H1 (cell line): ENCODE results near the gene SLC16A8. TPM values are rescaled to one million over a fixed set of nuclear protein-coding genes. Genes with fewer than 3 reads are reported as not detected.

Experiments
- CTCF ChIA-PET: fragments of 300-600 bp; sonication (Branson Sonifier 250); formaldehyde crosslinking; loops from one replicate; lab custom pipeline; 2021; ENCODE audit not compliant: partially characterized antibody; lab: Charles Lee
- POLR2A ChIA-PET: fragments of 300-600 bp; sonication (Branson Sonifier 250); formaldehyde crosslinking; loops from one replicate; lab custom pipeline; 2021; ENCODE audit warnings: inconsistent platforms; ENCODE audit not compliant: partially characterized antibody; lab: Charles Lee
- DNase-seq, 2 experiments: peaks; one replicate each; pipeline versions ENCODE4 v3.0.0 to v3.0.0-alpha.2; 2010 to 2022; ENCODE audit warnings: low spot score in 2 of 2, low read depth in 1 of 2, mixed read lengths in 1 of 2
- FAIRE-seq: peaks from 2 replicates; lab custom pipeline; 2011; peaks lifted over from hg19 to GRCh38; lab: Jason Lieb, UNC
- H2AFZ ChIP-seq: 2 replicates; pipeline ENCODE4 v1.8.1; 2012; ENCODE audit warnings: low read length, inconsistent platforms
- H2AK5ac ChIP-seq: 2 replicates; pipeline ENCODE4 v1.6.1; 2013; ENCODE audit warnings: low read depth, low read length
- H2BK120ac ChIP-seq: replicated peaks from 2 replicates; pipeline ENCODE3; 2013; ENCODE audit warnings: low read depth, low read length, inconsistent platforms
- H2BK12ac ChIP-seq: 2 replicates; pipeline ENCODE4 v1.6.1; 2013; ENCODE audit warnings: low read depth, low read length
- H2BK15ac ChIP-seq: 2 replicates; pipeline ENCODE4 v1.6.1; 2013; ENCODE audit warnings: low read length
- H2BK20ac ChIP-seq: 2 replicates; pipeline ENCODE4 v1.6.1; 2013; ENCODE audit warnings: low read length
- H2BK5ac ChIP-seq: 2 replicates; pipeline ENCODE4 v1.6.1; 2013; ENCODE audit warnings: low read depth, low read length
- H3K14ac ChIP-seq: 2 replicates; pipeline ENCODE4 v1.6.1; 2013; ENCODE audit warnings: inconsistent platforms; ENCODE audit not compliant: insufficient read length
- H3K18ac ChIP-seq: 2 replicates; pipeline ENCODE4 v1.6.1; 2013; ENCODE audit warnings: low read length; ENCODE audit errors: extremely low read depth
- H3K23ac ChIP-seq: 2 replicates; pipeline ENCODE4 v1.6.1; 2013; ENCODE audit warnings: inconsistent platforms; ENCODE audit not compliant: insufficient read length
- H3K23me2 ChIP-seq: 2 replicates; pipeline ENCODE4 v1.6.1; 2013; ENCODE audit warnings: low read depth, low read length
- H3K27ac ChIP-seq: 2 replicates; pipeline ENCODE4 v1.6.1; 2011; ENCODE audit warnings: low read depth, low read length, inconsistent platforms
- H3K27me3 ChIP-seq, 4 experiments: replicated peaks in 1 of 4; 1 replicate in 1 of 4; 2 replicates in 3 of 4; pipeline versions ENCODE4 v1.6.1 to v1.8.1; 2011 to 2013; ENCODE audit warnings: low read length in 3 of 4, mild to moderate bottlenecking in 3 of 4, inconsistent platforms in 2 of 4, mixed read lengths in 2 of 4, moderate library complexity in 1 of 4; ENCODE audit not compliant: control insufficient read depth in 3 of 4, insufficient read depth in 3 of 4; ENCODE audit errors: extremely low read depth in 1 of 4
- H3K36me3 ChIP-seq, 4 experiments: 2 replicates each; pipeline versions ENCODE4 v1.6.1 to v1.8.1; 2011 to 2013; ENCODE audit warnings: mild to moderate bottlenecking in 4 of 4, low read length in 3 of 4, moderate library complexity in 2 of 4, control low read depth in 1 of 4, inconsistent platforms in 1 of 4; ENCODE audit not compliant: insufficient read depth in 4 of 4, control insufficient read depth in 2 of 4
- H3K4ac ChIP-seq: replicated peaks from 2 replicates; pipeline ENCODE3; 2013; ENCODE audit warnings: low read length, low read depth, mixed read lengths, inconsistent platforms; ENCODE audit not compliant: insufficient read length
- H3K4me1 ChIP-seq, 4 experiments: replicated peaks in 1 of 4; 1 replicate in 1 of 4; 2 replicates in 3 of 4; pipeline versions ENCODE4 v1.6.1 to v1.8.1; 2011 to 2013; ENCODE audit warnings: low read length in 3 of 4, inconsistent platforms in 2 of 4, mixed read lengths in 1 of 4; ENCODE audit not compliant: insufficient read depth in 4 of 4, control insufficient read depth in 3 of 4
- H3K4me2 ChIP-seq, 2 experiments: 2 replicates each; pipeline versions ENCODE4 v1.6.1 to v1.8.1; 2011 to 2013; ENCODE audit warnings: low read depth in 2 of 2, low read length in 2 of 2, control low read depth in 1 of 2, inconsistent platforms in 1 of 2, mild to moderate bottlenecking in 1 of 2; ENCODE audit not compliant: insufficient read depth in 1 of 2
- H3K4me3 ChIP-seq, 4 experiments: fragments of 200-600, 300-600 bp in 1 of 4; sonication (generic), shearing (Covaris generic), sonication (Bioruptor Twin) in 1 of 4; 2 replicates each; pipeline versions ENCODE4 v1.5.1 to v1.8.1; 2011 to 2016; ENCODE audit warnings: low read length in 4 of 4, low read depth in 3 of 4, control low read depth in 2 of 4, inconsistent platforms in 2 of 4, mild to moderate bottlenecking in 2 of 4, mixed read lengths in 1 of 4, moderate library complexity in 1 of 4; ENCODE audit not compliant: insufficient read depth in 2 of 4; ENCODE audit errors: extremely low read depth in 1 of 4
- H3K56ac ChIP-seq: replicated peaks from 2 replicates; pipeline ENCODE3; 2013; ENCODE audit warnings: low read depth, mild to moderate bottlenecking, mixed read lengths, low read length, inconsistent platforms; ENCODE audit not compliant: insufficient read length
- H3K79me1 ChIP-seq: 2 replicates; pipeline ENCODE4 v1.6.1; 2013; ENCODE audit warnings: low read depth, low read length, control low read depth
- H3K79me2 ChIP-seq, 2 experiments: 2 replicates each; pipeline versions ENCODE4 v1.6.1 to v1.8.1; 2012 to 2013; ENCODE audit warnings: low read length in 2 of 2, mild to moderate bottlenecking in 2 of 2, inconsistent platforms in 1 of 2; ENCODE audit not compliant: insufficient read depth in 2 of 2, control insufficient read depth in 1 of 2
- H3K9ac ChIP-seq, 4 experiments: replicated peaks in 1 of 4; 1 replicate in 1 of 4; 2 replicates in 3 of 4; pipeline versions ENCODE4 v1.6.1 to v1.8.1; 2011 to 2013; ENCODE audit warnings: low read depth in 3 of 4, low read length in 3 of 4, control low read depth in 2 of 4, mild to moderate bottlenecking in 2 of 4, moderate library complexity in 2 of 4, inconsistent platforms in 1 of 4; ENCODE audit errors: extremely low read depth in 1 of 4
- H3K9me3 ChIP-seq, 2 experiments: 2 replicates each; pipeline versions ENCODE4 v1.6.1 to v1.8.1; 2012 to 2013; ENCODE audit warnings: mild to moderate bottlenecking in 2 of 2, moderate library complexity in 2 of 2, control low read depth in 1 of 2, inconsistent platforms in 1 of 2, low read depth in 1 of 2, low read length in 1 of 2, mixed read lengths in 1 of 2; ENCODE audit not compliant: insufficient read depth in 2 of 2
- H4K20me1 ChIP-seq, 2 experiments: replicated peaks in 1 of 2; 2 replicates each; pipeline versions ENCODE3 to v1.8.1; 2011 to 2013; ENCODE audit warnings: inconsistent platforms in 2 of 2, low read length in 2 of 2, mild to moderate bottlenecking in 1 of 2; ENCODE audit not compliant: insufficient read depth in 2 of 2, control insufficient read depth in 1 of 2
- H4K5ac ChIP-seq: 2 replicates; pipeline ENCODE4 v1.6.1; 2013; ENCODE audit warnings: low read length, low read depth, mixed read lengths, inconsistent platforms; ENCODE audit not compliant: insufficient read length
- H4K8ac ChIP-seq: 2 replicates; pipeline ENCODE4 v1.8.0; 2013; ENCODE audit warnings: mild to moderate bottlenecking, moderate library complexity, low read length, inconsistent platforms; ENCODE audit not compliant: insufficient read depth; ENCODE audit errors: extremely low read depth
- H4K91ac ChIP-seq: replicated peaks from 2 replicates; pipeline ENCODE3; 2013; ENCODE audit warnings: low read length, mixed read lengths, inconsistent platforms; ENCODE audit not compliant: insufficient read length
- CBX5 ChIP-seq: fragments of 300-800, 300-1000 bp; sonication (generic); IDR thresholded peaks from 2 replicates; pipeline ENCODE4 v1.7.1; 2016; ENCODE audit warnings: antibody characterized with exemption, low read length, low read depth
- CEBPB ChIP-seq: IDR thresholded peaks from 2 replicates; pipeline ENCODE4 v1.6.1; 2012; ENCODE audit warnings: low read depth, low read length
- EZH2 ChIP-seq: fragments of 200-600 bp; sonication (generic); IDR thresholded peaks from 2 replicates; pipeline ENCODE4 v1.7.1; 2012; ENCODE audit warnings: low read depth, mild to moderate bottlenecking, moderate library complexity, low read length, inconsistent platforms; ENCODE audit not compliant: severe bottlenecking
- RAD21 ChIP-seq, 2 experiments: IDR thresholded peaks in 1 of 2; conservative IDR thresholded peaks in 1 of 2; 2 replicates each; pipeline ENCODE4 v1.6.1; 2011; ENCODE audit warnings: low read depth in 2 of 2, low read length in 2 of 2, improper control_type of control experiment in 1 of 2, inconsistent platforms in 1 of 2, mild to moderate bottlenecking in 1 of 2, moderate library complexity in 1 of 2
- RXRA ChIP-seq: IDR thresholded peaks from 2 replicates; pipeline ENCODE4 v1.6.1; 2011; ENCODE audit warnings: low read depth, mild to moderate bottlenecking, low read length, moderate library complexity; ENCODE audit not compliant: insufficient read depth
- SIN3A ChIP-seq, 2 experiments: IDR thresholded peaks in 1 of 2; conservative IDR thresholded peaks in 1 of 2; 2 replicates each; pipeline ENCODE4 v1.6.1; 2011 to 2012; ENCODE audit warnings: low read length in 2 of 2, improper control_type of control experiment in 1 of 2, low read depth in 1 of 2, mild to moderate bottlenecking in 1 of 2
- SIRT6 ChIP-seq: IDR thresholded peaks from one replicate; pipeline ENCODE4 v1.7.1; 2012; ENCODE audit warnings: low read length, inconsistent platforms
- TBP ChIP-seq: IDR thresholded peaks from 2 replicates; pipeline ENCODE4 v1.6.1; 2011; ENCODE audit warnings: low read depth, low read length, improper control_type of control experiment
- TCF12 ChIP-seq: IDR thresholded peaks from 2 replicates; pipeline ENCODE4 v1.6.1; 2011; ENCODE audit warnings: low read depth, mild to moderate bottlenecking, low read length
- ZNF274 ChIP-seq: IDR thresholded peaks from 2 replicates; pipeline ENCODE4 v1.7.0; 2012; ENCODE audit warnings: low read length, borderline replicate concordance; ENCODE audit errors: extremely low read depth
- WGBS, 2 experiments: shearing (Covaris generic) in 1 of 2; methylation state at CpG; one replicate each; pipeline versions ENCODE4 v1.1.6 to v1.1.7; 2013 to 2015; ENCODE audit warnings: low lambda C conversion rate in 2 of 2, mixed read lengths in 2 of 2, inconsistent platforms in 1 of 2, low coverage in 1 of 2, missing lambda C conversion rate in 1 of 2; ENCODE audit not compliant: insufficient replicate concordance in 2 of 2, insufficient coverage in 1 of 2, insufficient read length in 1 of 2; ENCODE audit errors: extremely low coverage in 1 of 2, missing lambda C conversion rate in 1 of 2; 5-methylcytosine and 5-hydroxymethylcytosine counted together
- polyA plus RNA-seq, 7 experiments: library from polyadenylated mRNA; depleted of rRNA in 3 of 7; stranded (reverse) in 5 of 7; unstranded in 2 of 7; fragments of >200 nt in 5 of 7; fragments of 200-250 nt in 2 of 7; gene quantifications; 1 replicate in 5 of 7; 2 replicates in 1 of 7; 4 replicates in 1 of 7; pipeline versions ENCODE4 v1.2.1 to v1.2.3, GENCODE V29; 2011 to 2013; ENCODE audit warnings: missing spikeins in 2 of 7, mixed read lengths in 2 of 7
- total RNA-seq: library from RNA; stranded (reverse); fragmentation: NEBNext Ultra II Directional; extraction: Animal tissue kit (Norgen Biotek cat#: 25700); gene quantifications from 2 replicates; pipeline ENCODE4 v1.2.1, GENCODE V29; 2021
- TF ChIP-seq, protein P1 (sequence below): IDR thresholded peaks from 2 replicates; pipeline ENCODE4 v1.6.1; 2012; ENCODE audit warnings: low read length, inconsistent platforms

Gene SLC16A8
- total and polyA plus RNA-seq, 2 of the 8 experiments (the other 6 are each of a cell fraction or from before 2014, with no cell fraction given): 0.70 TPM; not detected in 1

DNA sequence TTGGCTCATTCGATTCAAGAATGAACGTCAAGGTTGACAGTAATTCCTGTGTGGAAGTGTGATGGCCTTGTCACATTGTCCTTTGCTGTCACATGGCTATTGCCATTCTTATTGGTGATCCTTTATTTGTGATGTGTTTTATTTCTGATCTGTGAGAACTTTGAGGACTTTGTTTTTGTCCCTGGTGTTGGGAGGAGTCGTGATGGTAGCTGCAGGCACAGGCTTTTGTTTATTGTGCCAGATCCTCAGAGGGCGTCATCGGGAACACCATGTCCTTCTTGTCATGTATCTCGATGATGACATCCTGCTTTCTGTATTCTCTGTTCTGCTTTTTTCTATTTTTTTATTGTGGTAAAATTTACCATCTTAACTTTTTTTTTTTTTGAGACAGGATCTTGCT, 21.2 kb downstream of the SLC16A8 start:
- H4K8ac ChIP-seq: no peak overlapping the region
- FAIRE-seq: no peak
- WGBS, 2 experiments: 91% methylated on average over 6 of the region's 6 CpGs; no CpG with 5 or more reads in 1 of the 2 experiments
- no peak for TF ChIP-seq ZNF274
- TF ChIP-seq RXRA: no peak
- no peak for TF ChIP-seq SIRT6
- no peak for TF ChIP-seq SIN3A (conservative IDR thresholded peaks at IDR 0.05 in 1 of 2, IDR thresholded peaks at IDR 0.05 in 1 of 2; ENCODE audit: low read depth in 1 of 2, low read length in 2 of 2)
- TF ChIP-seq CEBPB: no peak
- no peak for TF ChIP-seq TCF12
- TF ChIP-seq CBX5: no peak
- TF ChIP-seq, protein P1, sequence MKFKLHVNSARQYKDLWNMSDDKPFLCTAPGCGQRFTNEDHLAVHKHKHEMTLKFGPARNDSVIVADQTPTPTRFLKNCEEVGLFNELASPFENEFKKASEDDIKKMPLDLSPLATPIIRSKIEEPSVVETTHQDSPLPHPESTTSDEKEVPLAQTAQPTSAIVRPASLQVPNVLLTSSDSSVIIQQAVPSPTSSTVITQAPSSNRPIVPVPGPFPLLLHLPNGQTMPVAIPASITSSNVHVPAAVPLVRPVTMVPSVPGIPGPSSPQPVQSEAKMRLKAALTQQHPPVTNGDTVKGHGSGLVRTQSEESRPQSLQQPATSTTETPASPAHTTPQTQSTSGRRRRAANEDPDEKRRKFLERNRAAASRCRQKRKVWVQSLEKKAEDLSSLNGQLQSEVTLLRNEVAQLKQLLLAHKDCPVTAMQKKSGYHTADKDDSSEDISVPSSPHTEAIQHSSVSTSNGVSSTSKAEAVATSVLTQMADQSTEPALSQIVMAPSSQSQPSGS: no peak
- TF ChIP-seq EZH2: no peak
- no peak for TF ChIP-seq TBP
- no peak for TF ChIP-seq RAD21 (IDR thresholded peaks at IDR 0.05 in 1 of 2, conservative IDR thresholded peaks at IDR 0.05 in 1 of 2; ENCODE audit: low read depth in 2 of 2, low read length in 2 of 2)

More for the DNA sequence above, 21.2 kb downstream of the SLC16A8 start:
- Histone ChIP-seq H3K4me3 (no peak overlapping the region), H3K23ac (no peak overlapping the region), H2AFZ (no peak overlapping the region), H4K20me1 (peaks cover 0 to 2% of the 10 kb centered on the region in 2 experiments), H3K27me3 (no peaks in the 10 kb centered on the region), H2AK5ac (no peak overlapping the region), H2BK12ac (no peak overlapping the region), H3K14ac (no peak overlapping the region), H2BK20ac (no peak overlapping the region), H3K9me3 (no peaks in the 10 kb centered on the region), H3K23me2 (peaks cover 1% of the 10 kb centered on the region; the same call in 1 of the 2 replicates), H4K5ac (no peak overlapping the region), H3K56ac (no peak overlapping the region), H3K79me1 (peaks cover 5% of the 10 kb centered on the region), H3K4me2 (no peak overlapping the region), H2BK120ac (no peak overlapping the region), H2BK15ac (no peak overlapping the region), H2BK5ac (no peak overlapping the region), H3K27ac (no peak overlapping the region), H3K4me1 (peaks cover 0 to 2% (median 2%) of the 10 kb centered on the region in 4 experiments; a peak in 4 of 7 replicates), H3K36me3 (peaks cover 5 to 23% (median 17%) of the 10 kb centered on the region in 4 experiments; a peak in 5 of 8 replicates), H3K79me2 (peaks cover 0 to 4% of the 10 kb centered on the region in 2 experiments; a peak in 1 of 4 replicates), H4K91ac (no peak overlapping the region), H3K9ac (no peak overlapping the region), H3K4ac (no peak overlapping the region), H3K18ac (no peak overlapping the region)
- ChIA-PET POLR2A (interaction anchor here (1.2 kb wide), 1 partner anchor 10 kb away, joined by 4 read pairs; no protein-coding TSS in a partner anchor), CTCF (interaction anchor here (0.7 to 2.1 kb wide), 3 partner anchors 11 to 37 kb away, joined by 3 to 7 read pairs (median 4); no protein-coding TSS in a partner anchor)
- no peak for DNase-seq
